ENCODE results near the gene LSP1. TPM values are rescaled to one million over a fixed set of nuclear protein-coding genes. Genes with fewer than 3 reads are reported as not detected.

Gene LSP1
- total RNA-seq, 4 donors from 2014 or later = 73.7 to 105 (median 86.6) TPM

GRCh38 chr11:1867381-1867780 is 14.5 kb downstream of the LSP1 start:
- no peak for TF ChIP-seq CTCF (IDR thresholded peaks at IDR 0.05)
- no peak for TF ChIP-seq POLR2A (IDR thresholded peaks at IDR 0.05)
- intact Hi-C loops (cut with DNase I; ENCODE audit: low total_unique reads) = no loop called here
- H3K4me3 ChIP-seq (ENCODE audit: low read depth, poor library complexity, severe bottlenecking) = no peak overlapping the region
- DNase-seq (ENCODE audit: low spot score in 2 of 2) = no peak
- 78 to 88% methylated on average over 6 to 8 of the region's 8 CpGs for WGBS, 2 donors

GRCh38 chr11:1868056-1868635 is 15.3 kb downstream of the LSP1 start:
- WGBS, 2 donors = 84 to 91% methylated on average over 12 of the region's 14 CpGs
- no peak for DNase-seq (ENCODE audit: low spot score in 2 of 2)
- intact Hi-C loops (cut with DNase I; ENCODE audit: low total_unique reads) = no loop called here
- no peak overlapping the region for H3K4me3 ChIP-seq (ENCODE audit: low read depth, poor library complexity, severe bottlenecking)
- no peak for TF ChIP-seq POLR2A (IDR thresholded peaks at IDR 0.05)
- TF ChIP-seq CTCF (IDR thresholded peaks at IDR 0.05) = no peak

- intact Hi-C loops (cut with DNase I; ENCODE audit: low total_unique reads) = no loop called here
- TF ChIP-seq CTCF (IDR thresholded peaks at IDR 0.05) (no peak), POLR2A (IDR thresholded peaks at IDR 0.05) (no peak)
- 63 to 68% methylated on average over 13 to 17 of the region's 25 CpGs for WGBS, 2 donors
- no peak for DNase-seq (ENCODE audit: low spot score in 2 of 2)
- H3K4me3 ChIP-seq (ENCODE audit: low read depth, poor library complexity, severe bottlenecking) = no peak overlapping the region
These were observed 15.9 kb downstream of the LSP1 start for GRCh38 chr11:1868636-1869291.

- no peak for TF ChIP-seq POLR2A (IDR thresholded peaks at IDR 0.05)
- no peak for TF ChIP-seq CTCF (IDR thresholded peaks at IDR 0.05)
- H3K4me3 ChIP-seq (ENCODE audit: low read depth, poor library complexity, severe bottlenecking) = no peak overlapping the region
- 61 to 66% methylated on average over 34 of the region's 34 CpGs for WGBS, 2 donors
- DNase-seq (ENCODE audit: low spot score in 2 of 2) = no peak
- intact Hi-C loops (cut with DNase I; ENCODE audit: low total_unique reads) = no loop called here
These were observed 16.8 kb downstream of the LSP1 start for GRCh38 chr11:1869427-1870325.

- 25 to 44% methylated on average over 11 of the region's 12 CpGs for WGBS, 2 donors
- H3K4me3 ChIP-seq (ENCODE audit: low read depth, poor library complexity, severe bottlenecking) = no peak overlapping the region
- intact Hi-C loops (cut with DNase I; ENCODE audit: low total_unique reads) = no loop called here
- no peak for TF ChIP-seq CTCF (IDR thresholded peaks at IDR 0.05)
- no peak for TF ChIP-seq POLR2A (IDR thresholded peaks at IDR 0.05)
- DNase-seq (ENCODE audit: low spot score in 2 of 2) = no peak
These were observed 17.4 kb downstream of the LSP1 start for GRCh38 chr11:1870326-1870696.
